Measurements from ENCODE around the gene PDIK1L.

PDIK1L gene

DNA sequence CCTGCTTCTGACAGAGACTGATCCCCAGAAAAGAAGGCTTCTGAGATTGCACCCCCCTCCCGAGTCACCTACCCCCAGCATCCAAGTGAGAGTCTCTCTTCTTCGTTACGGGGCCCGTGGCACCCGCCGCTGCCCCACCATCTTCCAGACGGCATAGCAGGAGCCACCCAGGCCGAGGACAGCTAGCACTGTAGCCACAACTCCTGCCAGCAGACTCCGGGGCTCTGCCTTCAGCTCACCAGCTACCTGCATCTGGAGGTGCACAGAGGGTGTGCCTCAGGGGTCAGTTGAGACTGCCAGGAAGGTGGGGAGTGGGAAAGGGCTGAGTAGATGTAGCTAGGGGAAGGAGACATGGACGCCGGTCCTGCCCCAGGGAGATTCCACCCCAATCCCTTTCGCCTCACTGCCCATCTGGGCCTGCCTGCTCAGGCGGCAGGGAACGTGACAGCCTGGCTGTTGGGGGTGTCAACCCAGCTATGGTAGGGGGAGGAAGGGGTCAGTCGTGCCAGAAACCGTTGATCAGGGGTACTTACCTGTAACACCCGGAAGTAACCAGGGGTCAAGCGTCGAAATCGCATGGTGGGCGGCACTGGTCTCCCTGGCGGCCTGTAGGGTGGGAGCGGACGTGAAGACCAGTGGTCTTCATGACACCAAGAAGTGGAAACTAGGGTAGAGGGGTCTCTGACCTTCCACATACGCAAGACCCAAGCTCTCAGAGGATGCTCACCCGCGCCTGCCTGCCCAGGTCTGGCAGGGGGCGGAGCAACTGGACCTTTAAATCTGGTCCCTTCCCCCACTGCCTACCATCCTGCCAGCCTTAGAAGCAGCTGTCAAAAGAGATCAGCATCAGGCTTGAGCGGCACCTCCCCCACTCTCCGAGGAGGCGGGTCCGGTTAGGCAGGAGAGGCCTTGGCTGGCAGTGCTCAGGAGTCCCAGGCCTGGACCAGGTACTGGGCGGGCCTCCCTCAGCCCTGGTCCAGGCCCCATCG is 59.8 kb downstream of the PDIK1L start, which contains the start of gene ZNF593OS:
Gene ZNF593OS, minus strand, starts transcription at position 749 of the 989 bp plus-strand sequence. Its CDS starts 171 bp downstream, at position 578.
- DNase-seq (ENCODE audit: low spot score): no peak

Data from hematopoietic multipotent progenitor cell treated with erythropoietin and hydrocortisone succinate and interleukin-3 and kit ligand, for 15 days (in vitro differentiated cells).